A549 (cell line): ENCODE results near the gene EPDR1. TPM values are rescaled to one million over a fixed set of nuclear protein-coding genes. Genes with fewer than 3 reads are reported as not detected.

Experiments used
- ATAC-seq, 2 experiments: fragments of 200-7000 bp in 1 of 2; fragments of >200 bp in 1 of 2; cut with Nextera tagmentation in 1 of 2; cut with Tn5 transposase in 1 of 2; 3 replicates each; pipeline versions ENCODE4 v1.8.0 to v1.9.1; 2018 to 2020; ENCODE audit warnings: mild to moderate bottlenecking in 1 of 2, moderate library complexity in 1 of 2
- CTCF ChIA-PET: fragments of 300-600 bp; sonication (Branson Sonifier 250); formaldehyde crosslinking; extraction: SDS; loops from one replicate; lab custom pipeline; 2021; ENCODE audit warnings: antibody characterized with exemption, inconsistent platforms; lab: Yijun Ruan, JAX
- POLR2A ChIA-PET: fragments of 350-600 bp; formaldehyde crosslinking; extraction: SDS; loops from one replicate; lab custom pipeline; 2021; ENCODE audit warnings: antibody characterized with exemption, inconsistent platforms; lab: Yijun Ruan, JAX
- DNase-seq, 2 experiments: peaks; one replicate each; pipeline versions ENCODE4 v3.0.0 to v3.0.0-alpha.2; 2011 to 2016; ENCODE audit warnings: low read depth in 1 of 2, low spot score in 1 of 2
- FAIRE-seq: peaks from 2 replicates; lab custom pipeline; 2011; peaks lifted over from hg19 to GRCh38; lab: Jason Lieb, UNC
- H3K27ac ChIP-seq, 2 experiments: fragments of >200 bp; sonication (Bioruptor Twin); formaldehyde crosslinking; 3 replicates each; pipeline ENCODE4 v1.5.1; 2016 to 2017
- H3K4me1 ChIP-seq: fragments of >200 bp; sonication (Bioruptor Twin); formaldehyde crosslinking; 3 replicates; pipeline ENCODE4 v1.6.1; 2016
- H3K4me2 ChIP-seq: fragments of >200 bp; sonication (Bioruptor Twin); formaldehyde crosslinking; 3 replicates; pipeline ENCODE4 v1.6.1; 2016
- H3K4me3 ChIP-seq: fragments of >200 bp; sonication (Bioruptor Twin); formaldehyde crosslinking; 3 replicates; pipeline ENCODE4 v1.5.1; 2016
- H3K9me3 ChIP-seq: fragments of >200 bp; sonication (Bioruptor Twin); formaldehyde crosslinking; 3 replicates; pipeline ENCODE4 v1.6.1; 2016
- CEBPB ChIP-seq, 2 experiments: fragments of >200 bp in 1 of 2; sonication (Bioruptor Twin) in 1 of 2; formaldehyde crosslinking in 1 of 2; IDR thresholded peaks; 2 replicates each; pipeline ENCODE4 v1.6.1; 2012 to 2016
- CHD2 ChIP-seq: fragments of 150-350 bp; IDR thresholded peaks from 2 replicates; pipeline ENCODE4 v1.6.1; 2014; ENCODE audit warnings: low read length; ENCODE audit not compliant: partially characterized antibody
- E2F6 ChIP-seq: IDR thresholded peaks from 2 replicates; pipeline ENCODE4 v1.6.1; 2012; ENCODE audit warnings: low read depth, borderline replicate concordance
- EP300 ChIP-seq, 2 experiments: fragments of >200 bp; sonication (Bioruptor Twin); formaldehyde crosslinking; IDR thresholded peaks; 2 replicates in 1 of 2; 3 replicates in 1 of 2; pipeline ENCODE4 v1.6.1; 2016 to 2017
- ESRRA ChIP-seq: fragments of 150-350 bp; IDR thresholded peaks from 2 replicates; pipeline ENCODE4 v1.6.1; 2014; ENCODE audit warnings: mild to moderate bottlenecking, low read length, borderline replicate concordance
- FOSB ChIP-seq: fragments of 250-450 bp; sonication (Bioruptor Pico); IDR thresholded peaks from 2 replicates; pipeline ENCODE4 v1.5.0; 2020; ENCODE audit warnings: mild to moderate bottlenecking, moderate library complexity
- HEYL ChIP-seq: fragments of 250-450 bp; sonication (Bioruptor Pico); IDR thresholded peaks from 2 replicates; pipeline ENCODE4 v1.8.0; 2021; ENCODE audit warnings: mild to moderate bottlenecking, moderate library complexity
- HMGXB4 ChIP-seq: fragments of 250-450 bp; sonication (Bioruptor Pico); IDR thresholded peaks from 2 replicates; pipeline ENCODE4 v1.5.0; 2021; ENCODE audit warnings: mild to moderate bottlenecking, moderate library complexity, borderline replicate concordance
- JUN ChIP-seq, 2 experiments: fragments of >200 bp; sonication (Bioruptor Twin); formaldehyde crosslinking; IDR thresholded peaks; 2 replicates in 1 of 2; 3 replicates in 1 of 2; pipeline ENCODE4 v1.6.1; 2016 to 2017
- JUNB ChIP-seq: fragments of >200 bp; sonication (Bioruptor Twin); formaldehyde crosslinking; IDR thresholded peaks from 2 replicates; pipeline ENCODE4 v1.6.1; 2016
- KDM1A ChIP-seq: fragments of 200-600 bp; sonication (generic); IDR thresholded peaks from 2 replicates; pipeline ENCODE4 v1.6.1; 2016; ENCODE audit warnings: low read depth, mild to moderate bottlenecking
- KDM5A ChIP-seq: fragments of 200-600 bp; sonication (generic); IDR thresholded peaks from 2 replicates; pipeline ENCODE4 v1.6.1; 2016; ENCODE audit warnings: antibody characterized with exemption, mild to moderate bottlenecking
- MAFK ChIP-seq: fragments of 450-650 bp; IDR thresholded peaks from 2 replicates; pipeline ENCODE4 v1.6.1; 2014; ENCODE audit not compliant: partially characterized antibody
- MAZ ChIP-seq: fragments of 150-350 bp; IDR thresholded peaks from 2 replicates; pipeline ENCODE4 v1.6.1; 2014; ENCODE audit warnings: antibody characterized with exemption, low read depth, low read length, borderline replicate concordance
- MYC ChIP-seq: IDR thresholded peaks from 2 replicates; pipeline ENCODE4 v1.6.1; 2012; ENCODE audit warnings: mild to moderate bottlenecking, inconsistent platforms, low read length, improper control_type of control experiment, borderline replicate concordance
- NR3C1 ChIP-seq: fragments of >200 bp; sonication (Bioruptor Twin); formaldehyde crosslinking; IDR thresholded peaks from 3 replicates; pipeline ENCODE4 v1.6.1; 2017
- POLR2A ChIP-seq: IDR thresholded peaks from 2 replicates; pipeline ENCODE4 v1.6.1; 2012; ENCODE audit warnings: mild to moderate bottlenecking, low read length
- POLR2AphosphoS2 ChIP-seq: conservative IDR thresholded peaks from 2 replicates; pipeline ENCODE4 v1.6.1; 2012; ENCODE audit warnings: low read length, improper control_type of control experiment, inconsistent platforms
- RAD21 ChIP-seq, 2 experiments: fragments of >200 bp in 1 of 2; sonication (Bioruptor Twin) in 1 of 2; formaldehyde crosslinking in 1 of 2; IDR thresholded peaks in 1 of 2; conservative IDR thresholded peaks in 1 of 2; 2 replicates in 1 of 2; 3 replicates in 1 of 2; pipeline ENCODE4 v1.6.1; 2012 to 2018; ENCODE audit warnings: inconsistent platforms in 1 of 2
- RARB ChIP-seq: fragments of 250-450 bp; sonication (Bioruptor Pico); IDR thresholded peaks from 2 replicates; pipeline ENCODE4 v1.8.0; 2021; ENCODE audit warnings: mild to moderate bottlenecking, moderate library complexity
- RCOR1 ChIP-seq: fragments of 150-350 bp; IDR thresholded peaks from 2 replicates; pipeline ENCODE4 v1.6.1; 2014; ENCODE audit warnings: antibody characterized with exemption, low read length, low read depth
- RFX5 ChIP-seq: fragments of 450-650 bp; IDR thresholded peaks from 2 replicates; pipeline ENCODE4 v1.7.1; 2014; ENCODE audit warnings: antibody characterized with exemption, mild to moderate bottlenecking, moderate library complexity
- SREBF2 ChIP-seq: fragments of 450-650 bp; IDR thresholded peaks from 2 replicates; pipeline ENCODE4 v1.6.1; 2014; ENCODE audit warnings: mild to moderate bottlenecking, moderate library complexity
- TFCP2L1 ChIP-seq: fragments of 250-450 bp; sonication (Bioruptor Pico); IDR thresholded peaks from 2 replicates; pipeline ENCODE4 v1.5.0; 2021; ENCODE audit warnings: mild to moderate bottlenecking
- TP53 ChIP-seq: fragments of 250-450 bp; sonication (Bioruptor Pico); IDR thresholded peaks from 2 replicates; pipeline ENCODE4 v1.5.0; 2021; ENCODE audit warnings: mild to moderate bottlenecking, moderate library complexity
- USF2 ChIP-seq: fragments of 450-650 bp; IDR thresholded peaks from 2 replicates; pipeline ENCODE4 v1.6.1; 2014; ENCODE audit warnings: antibody characterized with exemption
- ZNF302 ChIP-seq: fragments of 250-450 bp; sonication (Bioruptor Pico); IDR thresholded peaks from 2 replicates; pipeline ENCODE4 v1.9.0; 2021; ENCODE audit warnings: inconsistent platforms, mild to moderate bottlenecking, moderate library complexity
- WGBS: methylation state at CpG from one replicate; pipeline ENCODE4 v1.1.6; 2017; ENCODE audit errors: missing lambda C conversion rate; 5-methylcytosine and 5-hydroxymethylcytosine counted together
- polyA plus RNA-seq, 4 experiments: library from polyadenylated mRNA; depleted of rRNA in 3 of 4; stranded (reverse); fragments of >200 nt; fragmentation: RNase III in 1 of 4; extraction: RNeasy Plus Mini Kit Qiagen cat#74134 plus additional on column Dnase treatment in 1 of 4; gene quantifications; 2 replicates in 3 of 4; 3 replicates in 1 of 4; pipeline ENCODE4 v1.2.3, GENCODE V29; 2011 to 2017
- TF ChIP-seq, protein P1 (sequence below): fragments of 250-450 bp; sonication (Bioruptor Pico); IDR thresholded peaks from 2 replicates; pipeline ENCODE4 v1.5.0; 2020; ENCODE audit warnings: low read depth, mild to moderate bottlenecking, moderate library complexity
- TF ChIP-seq, protein P2 (sequence below): IDR thresholded peaks from 2 replicates; pipeline ENCODE4 v1.6.1; 2012
- TF ChIP-seq, protein P3 (sequence below): fragments of >200 bp; sonication (Bioruptor Twin); formaldehyde crosslinking; IDR thresholded peaks from 3 replicates; pipeline ENCODE4 v1.6.1; 2016

EPDR1 gene
- polyA plus RNA-seq, 2 of the 4 experiments (the other 2 are of a cell fraction) = 101 to 112 TPM

GRCh38 chr7:37982423-37982822 is 62.0 kb downstream of the EPDR1 start:
- 91% methylated on average over 3 of the region's 3 CpGs for WGBS
- no peak overlapping the region for H3K4me2 ChIP-seq
- CTCF ChIA-PET = no interaction called here

GRCh38 chr7:37984750-37985390 is 64.4 kb downstream of the EPDR1 start:
- Histone ChIP-seq H3K4me3 (no peak overlapping the region), H3K4me1 (peaks cover 14% of the 10 kb centered on the region; the same call in 2 of the 3 replicates), H3K27ac (no peak overlapping the region), H3K4me2 (no peak overlapping the region), H3K9me3 (no peaks in the 10 kb centered on the region)
- no peak for DNase-seq
- FAIRE-seq = peak; percentile 36
- ATAC-seq = no peak
- CTCF ChIA-PET = interaction anchor here (1.3 kb wide), 1 partner anchor 68 kb away, joined by 6 read pairs; the partner anchor contains the start of gene SFRP4
- POLR2A ChIA-PET = no interaction called here
- 81% methylated on average over 5 of the region's 5 CpGs for WGBS
- no peak for TF ChIP-seq MAFK
- TF ChIP-seq CEBPB (IDR thresholded peaks at IDR 0.05) = no peak
- TF ChIP-seq EP300 (IDR thresholded peaks at IDR 0.05) = no peak
- TF ChIP-seq RAD21 (conservative IDR thresholded peaks at IDR 0.05 in 1 of 2, IDR thresholded peaks at IDR 0.05 in 1 of 2) = no peak
- no peak for TF ChIP-seq HMGXB4 (CRISPR knock-in tag)
- TF ChIP-seq RFX5 = no peak
- TF ChIP-seq TP53 (CRISPR knock-in tag) = no peak
- TF ChIP-seq CHD2 = no peak
- no peak for TF ChIP-seq MYC
- no peak for TF ChIP-seq KDM5A
- TF ChIP-seq POLR2A = no peak
- no peak for TF ChIP-seq JUNB
- TF ChIP-seq FOSB = no peak
- TF ChIP-seq USF2 = no peak
- no peak for TF ChIP-seq ESRRA
- TF ChIP-seq MAZ = no peak
- TF ChIP-seq JUN (IDR thresholded peaks at IDR 0.05) = no peak

More at GRCh38 chr7:37982423-37982822, 62.0 kb downstream of the EPDR1 start:
- Histone ChIP-seq H3K27ac (no peak overlapping the region), H3K4me3 (no peak overlapping the region), H3K4me1 (peaks cover 8% of the 10 kb centered on the region; the same call in 2 of the 3 replicates), H3K9me3 (no peaks in the 10 kb centered on the region)
- POLR2A ChIA-PET = no interaction called here
- no peak for DNase-seq
- TF ChIP-seq, protein P1, sequence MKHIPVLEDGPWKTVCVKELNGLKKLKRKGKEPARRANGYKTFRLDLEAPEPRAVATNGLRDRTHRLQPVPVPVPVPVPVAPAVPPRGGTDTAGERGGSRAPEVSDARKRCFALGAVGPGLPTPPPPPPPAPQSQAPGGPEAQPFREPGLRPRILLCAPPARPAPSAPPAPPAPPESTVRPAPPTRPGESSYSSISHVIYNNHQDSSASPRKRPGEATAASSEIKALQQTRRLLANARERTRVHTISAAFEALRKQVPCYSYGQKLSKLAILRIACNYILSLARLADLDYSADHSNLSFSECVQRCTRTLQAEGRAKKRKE = no peak
- TF ChIP-seq ESRRA (no peak), RARB (no peak), RAD21 (conservative IDR thresholded peaks at IDR 0.05 in 1 of 2, IDR thresholded peaks at IDR 0.05 in 1 of 2) (no peak), HEYL (CRISPR knock-in tag) (no peak), TP53 (CRISPR knock-in tag) (no peak), POLR2A (no peak), RCOR1 (no peak), CHD2 (no peak), MYC (no peak), USF2 (no peak), NR3C1 (no peak), POLR2AphosphoS2 (no peak), SREBF2 (no peak), KDM1A (no peak), ZNF302 (CRISPR knock-in tag) (no peak), E2F6 (no peak), TFCP2L1 (CRISPR knock-in tag) (no peak)
- TF ChIP-seq, protein P2, sequence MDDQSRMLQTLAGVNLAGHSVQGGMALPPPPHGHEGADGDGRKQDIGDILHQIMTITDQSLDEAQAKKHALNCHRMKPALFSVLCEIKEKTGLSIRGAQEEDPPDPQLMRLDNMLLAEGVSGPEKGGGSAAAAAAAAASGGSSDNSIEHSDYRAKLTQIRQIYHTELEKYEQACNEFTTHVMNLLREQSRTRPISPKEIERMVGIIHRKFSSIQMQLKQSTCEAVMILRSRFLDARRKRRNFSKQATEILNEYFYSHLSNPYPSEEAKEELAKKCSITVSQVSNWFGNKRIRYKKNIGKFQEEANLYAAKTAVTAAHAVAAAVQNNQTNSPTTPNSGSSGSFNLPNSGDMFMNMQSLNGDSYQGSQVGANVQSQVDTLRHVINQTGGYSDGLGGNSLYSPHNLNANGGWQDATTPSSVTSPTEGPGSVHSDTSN = no peak
- TF ChIP-seq, protein P3, sequence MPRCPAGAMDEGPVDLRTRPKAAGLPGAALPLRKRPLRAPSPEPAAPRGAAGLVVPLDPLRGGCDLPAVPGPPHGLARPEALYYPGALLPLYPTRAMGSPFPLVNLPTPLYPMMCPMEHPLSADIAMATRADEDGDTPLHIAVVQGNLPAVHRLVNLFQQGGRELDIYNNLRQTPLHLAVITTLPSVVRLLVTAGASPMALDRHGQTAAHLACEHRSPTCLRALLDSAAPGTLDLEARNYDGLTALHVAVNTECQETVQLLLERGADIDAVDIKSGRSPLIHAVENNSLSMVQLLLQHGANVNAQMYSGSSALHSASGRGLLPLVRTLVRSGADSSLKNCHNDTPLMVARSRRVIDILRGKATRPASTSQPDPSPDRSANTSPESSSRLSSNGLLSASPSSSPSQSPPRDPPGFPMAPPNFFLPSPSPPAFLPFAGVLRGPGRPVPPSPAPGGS = no peak
- FAIRE-seq = no peak
- ATAC-seq = no peak
